Mesendoderm (in vitro differentiated cells): ENCODE results near the gene PRDX1.

ENCODE experiments used
- DNase-seq: peaks from one replicate; pipeline ENCODE4 v3.0.0; 2013
- H2AK5ac ChIP-seq: 2 replicates; pipeline ENCODE4 v1.6.1; 2013; ENCODE audit warnings: low read length, inconsistent platforms
- H2BK120ac ChIP-seq: 2 replicates; pipeline ENCODE4 v1.6.1; 2013; ENCODE audit warnings: low read depth, mild to moderate bottlenecking, low read length, moderate library complexity, mixed read lengths
- H2BK15ac ChIP-seq: replicated peaks from 2 replicates; pipeline ENCODE4 v1.6.1; 2013; ENCODE audit warnings: low read depth, mild to moderate bottlenecking, moderate library complexity
- H2BK5ac ChIP-seq: 2 replicates; pipeline ENCODE4 v1.6.1; 2013; ENCODE audit warnings: low read length, inconsistent platforms
- H3K18ac ChIP-seq: 2 replicates; pipeline ENCODE4 v1.6.1; 2013; ENCODE audit warnings: mild to moderate bottlenecking, low read length, mixed read lengths
- H3K23ac ChIP-seq: one replicate; pipeline ENCODE4 v1.6.1; 2013; ENCODE audit warnings: low read length
- H3K27ac ChIP-seq: 2 replicates; pipeline ENCODE4 v1.5.1; 2013; ENCODE audit warnings: low read depth, mild to moderate bottlenecking, inconsistent platforms, low read length, moderate library complexity
- H3K27me3 ChIP-seq: 2 replicates; pipeline ENCODE4 v1.6.1; 2013; ENCODE audit warnings: low read length, control low read depth, mild to moderate bottlenecking, inconsistent platforms; ENCODE audit not compliant: insufficient read depth, poor library complexity
- H3K36me3 ChIP-seq: 2 replicates; pipeline ENCODE4 v1.6.1; 2013; ENCODE audit warnings: low read length, inconsistent platforms; ENCODE audit not compliant: control insufficient read depth, insufficient read depth
- H3K4ac ChIP-seq: one replicate; pipeline ENCODE4 v1.6.1; 2013; ENCODE audit warnings: low read depth, mild to moderate bottlenecking, low read length, moderate library complexity
- H3K4me1 ChIP-seq: 2 replicates; pipeline ENCODE4 v1.6.1; 2013; ENCODE audit warnings: low read depth, low read length, inconsistent platforms; ENCODE audit not compliant: control insufficient read depth
- H3K4me2 ChIP-seq: 2 replicates; pipeline ENCODE4 v1.6.1; 2013; ENCODE audit warnings: low read length
- H3K4me3 ChIP-seq: 2 replicates; pipeline ENCODE4 v1.5.1; 2013; ENCODE audit warnings: mild to moderate bottlenecking, low read length
- H3K56ac ChIP-seq: one replicate; pipeline ENCODE4 v1.6.1; 2013; ENCODE audit warnings: low read length
- H3K79me1 ChIP-seq: 2 replicates; pipeline ENCODE4 v1.6.1; 2013; ENCODE audit warnings: low read length, inconsistent platforms
- H3K79me2 ChIP-seq: 2 replicates; pipeline ENCODE4 v1.6.1; 2013; ENCODE audit warnings: mild to moderate bottlenecking, low read length; ENCODE audit not compliant: control insufficient read depth, insufficient read depth
- H3K9ac ChIP-seq: 2 replicates; pipeline ENCODE4 v1.6.1; 2013; ENCODE audit warnings: low read length, inconsistent platforms
- H4K5ac ChIP-seq: one replicate; pipeline ENCODE4 v1.6.1; 2013; ENCODE audit warnings: low read length
- H4K8ac ChIP-seq: one replicate; pipeline ENCODE4 v1.6.1; 2013; ENCODE audit warnings: low read depth, mild to moderate bottlenecking, control low read depth, low read length, moderate library complexity
- WGBS: extraction: QIAGEN DNeasy Blood & Tissue Kit; methylation state at CpG from one replicate; pipeline ENCODE4 v1.1.7; 2013; ENCODE audit warnings: low lambda C conversion rate, missing lambda C conversion rate; ENCODE audit not compliant: insufficient coverage; ENCODE audit errors: extremely low coverage; 5-methylcytosine and 5-hydroxymethylcytosine counted together

The PRDX1 gene

GRCh38 chr1:45567911-45568310 is 46.2 kb upstream of the PRDX1 start:
- no peak overlapping the region for H4K8ac ChIP-seq
- no peak overlapping the region for H4K5ac ChIP-seq
- no peak for DNase-seq
- H3K4me3 ChIP-seq: no peak overlapping the region
- no peak overlapping the region for H2AK5ac ChIP-seq
- H3K36me3 ChIP-seq: peaks cover 25% of the 10 kb centered on the region
- no peaks in the 10 kb centered on the region for H3K4me1 ChIP-seq
- H3K9ac ChIP-seq: no peak overlapping the region
- H3K27me3 ChIP-seq: no peaks in the 10 kb centered on the region
- no peak overlapping the region for H3K56ac ChIP-seq
- no peaks in the 10 kb centered on the region for H3K79me2 ChIP-seq
- no peak overlapping the region for H3K23ac ChIP-seq
- H2BK15ac ChIP-seq: no peak overlapping the region
- no peak overlapping the region for H2BK5ac ChIP-seq
- H2BK120ac ChIP-seq: no peak overlapping the region
- H3K79me1 ChIP-seq: no peaks in the 10 kb centered on the region
- H3K4ac ChIP-seq: no peak overlapping the region
- H3K18ac ChIP-seq: no peak overlapping the region
- H3K27ac ChIP-seq: no peak overlapping the region
- no CpG with 5 or more reads among the region's 7 CpGs for WGBS
- H3K4me2 ChIP-seq: no peak overlapping the region

GRCh38 chr1:45566722-45567121 is 45.0 kb upstream of the PRDX1 start:
- Histone ChIP-seq H4K5ac (no peak overlapping the region), H3K23ac (no peak overlapping the region), H3K9ac (no peak overlapping the region), H2BK5ac (no peak overlapping the region), H2BK15ac (no peak overlapping the region), H3K4ac (no peak overlapping the region), H3K79me2 (peaks cover 1% of the 10 kb centered on the region), H3K56ac (no peak overlapping the region), H4K8ac (no peak overlapping the region), H3K36me3 (peaks cover 26% of the 10 kb centered on the region), H3K18ac (no peak overlapping the region), H2BK120ac (no peak overlapping the region), H3K4me3 (no peak overlapping the region), H3K79me1 (no peaks in the 10 kb centered on the region), H3K27me3 (no peaks in the 10 kb centered on the region), H3K4me2 (no peak overlapping the region), H3K4me1 (no peaks in the 10 kb centered on the region), H2AK5ac (no peak overlapping the region), H3K27ac (no peak overlapping the region)
- no peak for DNase-seq
- WGBS: no CpG with 5 or more reads among the region's 5 CpGs

- no peak overlapping the region for H4K8ac ChIP-seq
- no peak overlapping the region for H4K5ac ChIP-seq
- H3K36me3 ChIP-seq: peaks cover 20% of the 10 kb centered on the region
- no peak overlapping the region for H2BK5ac ChIP-seq
- H3K4me1 ChIP-seq: no peaks in the 10 kb centered on the region
- WGBS: no CpG with 5 or more reads among the region's 2 CpGs
- H3K27me3 ChIP-seq: no peaks in the 10 kb centered on the region
- no peak overlapping the region for H2BK15ac ChIP-seq
- no peak overlapping the region for H3K27ac ChIP-seq
- H3K4me2 ChIP-seq: no peak overlapping the region
- H3K4me3 ChIP-seq: no peak overlapping the region
- no peak overlapping the region for H2AK5ac ChIP-seq
- no peak overlapping the region for H2BK120ac ChIP-seq
- H3K79me2 ChIP-seq: peaks cover 8% of the 10 kb centered on the region
- no peak overlapping the region for H3K9ac ChIP-seq
- no peaks in the 10 kb centered on the region for H3K79me1 ChIP-seq
- no peak overlapping the region for H3K56ac ChIP-seq
- H3K23ac ChIP-seq: no peak overlapping the region
- DNase-seq: no peak
- no peak overlapping the region for H3K4ac ChIP-seq
- H3K18ac ChIP-seq: no peak overlapping the region
These were observed 42.2 kb upstream of the PRDX1 start for GRCh38 chr1:45563843-45564242.

GRCh38 chr1:45557422-45557944 is 35.8 kb upstream of the PRDX1 start:
- H3K4me2 ChIP-seq: no peak overlapping the region

GRCh38 chr1:45554198-45554597 is 32.5 kb upstream of the PRDX1 start:
- Histone ChIP-seq H2BK15ac (no peak overlapping the region), H3K9ac (no peak overlapping the region), H3K79me1 (peaks cover 10% of the 10 kb centered on the region), H3K23ac (no peak overlapping the region), H3K4me3 (no peak overlapping the region), H3K4me2 (no peak overlapping the region), H2AK5ac (no peak overlapping the region), H3K56ac (peak overlapping the region; percentile 3), H3K27me3 (no peaks in the 10 kb centered on the region), H2BK120ac (no peak overlapping the region), H3K79me2 (peaks cover 32% of the 10 kb centered on the region), H3K36me3 (peaks cover 3% of the 10 kb centered on the region), H3K4me1 (peaks cover 4% of the 10 kb centered on the region), H4K5ac (no peak overlapping the region), H3K18ac (no peak overlapping the region), H3K4ac (no peak overlapping the region), H4K8ac (no peak overlapping the region), H2BK5ac (no peak overlapping the region), H3K27ac (no peak overlapping the region)
- no CpG with 5 or more reads among the region's 6 CpGs for WGBS
- no peak for DNase-seq

More at GRCh38 chr1:45557422-45557944, 35.8 kb upstream of the PRDX1 start:
- no peak overlapping the region for H2BK120ac ChIP-seq
- peaks cover 23% of the 10 kb centered on the region for H3K79me2 ChIP-seq
- H4K8ac ChIP-seq: no peak overlapping the region
- peaks cover 5% of the 10 kb centered on the region for H3K79me1 ChIP-seq
- no peak overlapping the region for H3K27ac ChIP-seq
- peaks cover under 1% of the 10 kb centered on the region for H3K4me1 ChIP-seq
- no peaks in the 10 kb centered on the region for H3K27me3 ChIP-seq
- H3K9ac ChIP-seq: no peak overlapping the region
- H2AK5ac ChIP-seq: no peak overlapping the region
- no peak overlapping the region for H2BK5ac ChIP-seq
- no peak overlapping the region for H3K56ac ChIP-seq
- H3K23ac ChIP-seq: no peak overlapping the region
- no peak overlapping the region for H3K4ac ChIP-seq
- H3K36me3 ChIP-seq: peaks cover 6% of the 10 kb centered on the region
- no peak overlapping the region for H3K18ac ChIP-seq
- WGBS: no CpG with 5 or more reads among the region's 3 CpGs
- H4K5ac ChIP-seq: no peak overlapping the region
- no peak overlapping the region for H2BK15ac ChIP-seq
- no peak overlapping the region for H3K4me3 ChIP-seq
- no peak for DNase-seq

- Histone ChIP-seq H3K23ac (no peak overlapping the region), H2BK120ac (no peak overlapping the region), H3K18ac (no peak overlapping the region), H3K4me1 (peaks cover 4% of the 10 kb centered on the region), H2BK15ac (no peak overlapping the region), H3K4ac (no peak overlapping the region), H3K27ac (no peak overlapping the region), H3K79me1 (peaks cover 9% of the 10 kb centered on the region), H3K56ac (peak overlapping the region; percentile 28), H4K5ac (peak overlapping the region; percentile 56), H2AK5ac (no peak overlapping the region), H3K79me2 (peaks cover 27% of the 10 kb centered on the region), H3K4me3 (no peak overlapping the region), H3K9ac (peak overlapping the region; percentile 89), H2BK5ac (no peak overlapping the region), H3K36me3 (peaks cover 3% of the 10 kb centered on the region), H3K4me2 (peak overlapping the region; percentile 21), H3K27me3 (no peaks in the 10 kb centered on the region), H4K8ac (no peak overlapping the region)
- DNase-seq: no peak
- WGBS: no CpG with 5 or more reads among the region's 1 CpG
These were observed 30.6 kb upstream of the PRDX1 start for GRCh38 chr1:45552331-45552730.
